Ureter (tissue), 1 donor: ENCODE results near the gene ADAM23. TPM values are rescaled to one million over a fixed set of nuclear protein-coding genes. Genes with fewer than 3 reads are reported as not detected.

Experiments
- DNase-seq: peaks from one replicate; pipeline ENCODE4 v3.0.0-alpha.2; 2020; ENCODE audit warnings: low spot score
- total RNA-seq: library from RNA; stranded (reverse); gene quantifications from one replicate; pipeline ENCODE4 v1.2.4, GENCODE V29; 2023
- donor health status: DM: yes; HTN: yes; CAD: no.

ADAM23 gene
- total RNA-seq, 1 donor from 2014 or later: 0.78 TPM

GRCh38 chr2:206502729-206503128 is 59.4 kb downstream of the ADAM23 start:
- DNase-seq: no peak

DNA sequence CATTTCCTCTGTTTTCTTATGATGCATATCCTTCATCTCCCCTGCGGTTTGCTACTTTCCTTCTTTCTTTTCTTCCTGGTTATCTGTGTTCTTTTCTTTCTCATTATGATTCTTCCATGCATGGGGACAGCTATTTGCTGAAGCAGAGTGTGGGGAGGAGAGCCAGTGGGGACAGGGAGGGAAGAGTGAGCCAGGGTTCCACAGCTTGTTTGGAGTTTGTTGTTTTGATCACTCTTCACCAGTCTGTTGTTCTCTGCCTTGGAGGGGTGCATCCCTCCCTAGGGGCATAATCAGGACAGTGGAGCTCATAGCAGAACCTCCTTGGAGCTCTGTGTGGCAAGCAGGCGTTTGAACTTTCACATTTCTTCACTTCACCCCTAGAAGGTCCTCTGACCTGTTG is 68.0 kb downstream of the ADAM23 start:
- DNase-seq: no peak

DNA sequence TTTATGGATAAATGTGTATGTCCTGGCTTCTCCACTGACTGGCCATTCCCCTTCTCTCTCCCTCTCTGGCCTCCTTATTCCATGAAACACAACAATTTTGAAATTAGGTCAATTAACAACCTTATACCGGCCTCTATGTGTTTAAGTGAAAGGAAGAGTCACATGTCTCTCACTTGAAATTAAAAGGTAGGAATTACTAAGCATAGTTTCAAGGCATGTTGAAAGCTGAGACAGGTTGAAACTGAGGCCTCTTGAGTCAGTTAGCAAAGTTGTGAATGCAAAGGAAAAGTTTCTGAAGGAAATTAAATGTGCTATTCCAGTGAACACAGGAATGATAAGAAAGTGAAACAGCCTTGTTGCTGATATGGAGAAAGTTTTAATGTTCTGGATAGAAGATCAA is 69.7 kb downstream of the ADAM23 start:
- no peak for DNase-seq

GRCh38 chr2:206515580-206515979 is 72.2 kb downstream of the ADAM23 start:
- DNase-seq: no peak

DNA sequence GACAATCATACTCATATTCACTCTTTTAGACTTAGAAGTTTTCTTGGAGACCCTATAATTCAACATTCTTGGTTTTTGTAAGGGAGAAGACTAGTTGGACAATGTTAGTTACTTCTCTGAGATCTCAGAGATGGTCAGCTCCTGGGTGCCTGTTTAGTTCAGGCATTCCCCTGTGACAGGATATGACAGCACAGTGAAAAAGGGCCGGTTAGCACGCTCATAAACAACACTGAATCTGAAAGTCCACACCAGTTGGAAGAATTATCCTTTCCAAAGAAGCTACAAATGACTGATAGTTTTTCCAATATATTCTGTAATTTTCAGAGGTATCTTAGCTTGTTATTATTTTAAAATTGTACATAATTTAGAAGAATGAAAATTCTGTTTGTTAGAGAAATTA is 75.7 kb downstream of the ADAM23 start:
- DNase-seq: no peak

DNA sequence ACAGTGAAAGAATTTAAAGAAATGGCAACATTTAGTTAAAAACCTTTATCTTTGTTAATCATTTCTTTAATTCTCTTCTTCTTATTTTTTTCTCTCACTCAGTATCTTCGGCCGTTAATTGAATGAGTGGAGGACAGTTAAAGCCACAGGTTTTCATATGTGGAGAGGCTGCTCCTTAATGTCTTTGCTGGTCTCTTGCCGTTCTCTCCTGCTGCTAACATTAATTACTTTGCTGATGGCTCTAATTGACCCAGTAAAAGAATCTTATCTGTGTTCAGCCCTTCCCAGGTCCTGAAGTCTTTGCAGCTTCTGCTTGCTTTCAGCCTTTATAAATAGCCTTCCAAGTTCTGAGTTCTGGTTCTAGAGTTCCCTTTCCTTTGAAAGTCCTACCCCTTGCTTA is 77.1 kb downstream of the ADAM23 start:
- DNase-seq: no peak

DNA sequence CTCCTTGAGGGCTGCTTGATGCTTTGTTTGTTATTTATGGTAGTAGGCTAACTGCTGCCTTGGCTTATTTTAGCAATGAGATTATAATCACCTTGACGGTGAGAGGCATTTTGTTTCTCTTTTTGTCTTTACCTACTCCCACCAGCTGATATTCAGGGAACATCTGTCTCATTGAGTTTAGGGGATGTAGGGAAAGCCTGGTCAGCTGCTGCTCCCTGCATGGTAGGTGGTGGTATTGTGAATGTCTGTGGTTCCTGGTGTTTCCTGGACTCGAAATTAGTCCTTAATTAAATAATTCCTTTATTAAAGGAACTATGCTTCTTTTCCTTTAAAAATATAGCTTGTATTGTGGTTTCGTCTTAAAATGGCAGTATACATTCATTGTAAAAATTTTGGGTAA is 77.8 kb downstream of the ADAM23 start:
- no peak for DNase-seq

GRCh38 chr2:206521612-206522011 is 78.3 kb downstream of the ADAM23 start:
- DNase-seq: no peak

GRCh38 chr2:206526416-206526815 is 83.1 kb downstream of the ADAM23 start:
- no peak for DNase-seq

DNA sequence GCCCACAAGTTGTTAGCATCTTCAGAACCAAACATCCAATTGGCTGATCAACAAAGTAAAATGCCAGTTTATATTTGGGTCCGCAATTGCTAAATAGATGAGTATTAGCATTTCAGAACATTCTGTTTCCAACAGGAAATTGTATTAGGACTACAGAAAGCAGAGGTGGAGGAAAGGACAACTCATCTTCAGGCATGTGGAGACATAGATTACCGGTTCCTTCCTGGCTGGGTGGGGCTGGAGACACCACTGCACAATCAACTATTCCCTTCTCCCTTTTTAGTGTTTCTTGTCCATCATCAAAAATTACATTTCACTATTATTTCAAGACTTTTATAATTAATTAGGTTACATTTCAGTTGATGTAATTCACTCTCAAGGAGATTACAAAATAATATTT is 83.8 kb downstream of the ADAM23 start:
- DNase-seq: no peak

GRCh38 chr2:206530727-206531126 is 87.4 kb downstream of the ADAM23 start:
- DNase-seq: no peak

GRCh38 chr2:206531996-206532543 is 88.7 kb downstream of the ADAM23 start:
- no peak for DNase-seq

- no peak for DNase-seq
Observed at GRCh38 chr2:206533977-206534376, 90.6 kb downstream of the ADAM23 start.

DNA sequence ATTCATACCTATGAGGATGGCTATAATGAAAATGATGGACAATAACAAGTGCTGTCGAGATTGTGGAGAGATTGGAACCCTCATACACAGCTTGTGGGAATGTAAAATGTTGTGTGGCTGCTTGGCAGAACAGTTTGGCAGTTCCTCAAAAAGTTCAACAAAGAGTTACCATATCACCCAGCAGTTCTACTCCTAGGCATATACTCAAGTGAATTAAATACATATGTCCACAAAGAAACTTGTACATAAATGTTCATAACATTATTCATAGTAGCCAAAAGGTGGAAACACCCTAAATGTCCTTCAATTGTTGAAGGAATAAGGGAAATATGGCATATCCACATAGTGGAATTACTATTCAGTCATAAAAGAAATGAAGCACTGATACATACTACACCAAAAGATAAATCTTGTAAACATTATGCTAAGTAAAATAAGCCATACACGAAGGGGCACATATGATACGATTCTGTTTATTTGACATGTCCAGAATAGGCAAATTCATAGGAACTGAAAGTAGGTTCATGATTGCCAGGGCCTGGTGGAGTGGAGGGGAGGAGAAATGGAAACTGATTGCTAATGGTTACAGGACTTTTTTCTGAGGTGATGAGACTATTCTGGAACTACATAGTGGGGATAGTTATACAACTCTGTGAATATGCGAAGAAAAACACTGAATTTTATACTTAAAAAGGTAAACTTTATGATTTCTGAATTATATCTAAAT is 92.1 kb downstream of the ADAM23 start:
- no peak for DNase-seq

DNA sequence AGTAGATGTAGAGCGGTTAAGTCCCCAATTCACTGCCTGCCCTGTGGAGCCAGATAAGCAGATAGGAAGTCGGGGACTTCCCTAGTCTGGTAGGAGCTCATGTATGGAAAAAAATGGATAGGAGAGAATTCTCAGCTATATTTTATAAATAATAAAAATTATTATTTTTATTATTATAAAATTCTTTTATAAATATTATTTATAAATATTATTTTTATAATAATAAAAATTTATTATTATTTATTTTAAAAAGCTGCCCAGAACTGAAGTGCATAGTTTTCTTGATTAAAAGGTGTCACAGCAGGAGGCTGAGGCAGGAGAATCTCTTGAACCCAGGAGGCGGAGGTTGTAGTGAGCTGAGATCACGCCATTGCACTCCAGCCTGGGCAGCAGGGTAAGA is 97.4 kb downstream of the ADAM23 start:
- DNase-seq: no peak

DNA sequence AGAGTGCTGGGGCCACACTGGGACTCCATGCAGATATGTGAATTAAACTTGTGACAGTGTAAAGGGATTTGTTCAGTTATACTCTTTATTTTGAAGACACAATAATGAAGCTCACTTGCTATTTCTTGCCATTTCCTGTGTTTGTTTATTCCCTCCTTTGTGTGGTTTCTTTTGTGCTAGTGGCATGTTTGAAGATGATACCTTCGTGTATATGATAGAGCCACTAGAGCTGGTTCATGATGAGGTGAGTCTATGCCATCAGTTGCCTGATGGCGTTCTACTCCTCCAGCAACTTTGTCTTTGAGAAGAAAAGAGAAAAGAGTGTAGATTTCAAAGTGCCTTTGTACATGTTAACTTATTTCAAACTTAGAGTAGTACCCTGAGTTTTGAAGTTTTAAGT is 99.7 kb downstream of the ADAM23 start:
- DNase-seq: no peak

DNA sequence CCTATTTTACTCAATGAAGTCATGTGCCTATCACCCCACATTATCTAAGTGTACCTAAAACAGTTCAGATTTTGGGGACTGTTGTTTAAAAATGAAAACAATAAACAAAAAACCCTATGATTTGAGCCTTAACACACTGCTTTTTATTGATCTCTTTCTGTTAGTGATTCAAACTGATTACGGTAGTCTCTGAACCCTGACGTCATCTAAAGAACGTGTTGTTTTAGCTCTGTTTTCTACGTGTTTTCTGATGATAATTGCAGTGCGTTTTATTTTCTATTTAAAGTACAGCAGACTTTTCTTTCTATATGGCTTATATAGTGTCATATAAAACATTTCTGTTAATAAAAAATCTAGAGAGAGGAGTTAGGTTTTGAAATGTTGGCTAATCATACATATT is 105.1 kb downstream of the ADAM23 start:
- DNase-seq: no peak

DNA sequence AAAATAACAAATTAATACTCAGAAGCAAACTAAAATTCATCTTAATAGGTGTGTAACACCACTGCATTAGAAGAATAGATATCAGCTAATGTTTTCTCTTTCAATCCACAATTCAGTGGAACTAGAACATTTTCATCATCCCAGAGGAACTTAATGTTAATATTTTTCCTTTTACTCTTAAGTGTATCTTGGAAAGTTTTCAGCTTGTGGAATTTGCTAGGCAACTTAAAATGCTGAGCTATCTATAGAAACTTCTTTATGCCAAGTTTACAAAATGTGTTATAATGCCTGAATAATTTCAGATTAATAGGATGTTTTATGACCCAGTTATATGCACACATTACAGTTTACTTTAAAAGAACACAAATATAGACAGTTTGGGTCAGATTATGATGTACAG is 112.4 kb downstream of the ADAM23 start:
- no peak for DNase-seq

GRCh38 chr2:206556357-206556949 is 113.1 kb downstream of the ADAM23 start:
- no peak for DNase-seq

GRCh38 chr2:206557321-206557720 is 114.0 kb downstream of the ADAM23 start:
- no peak for DNase-seq

DNA sequence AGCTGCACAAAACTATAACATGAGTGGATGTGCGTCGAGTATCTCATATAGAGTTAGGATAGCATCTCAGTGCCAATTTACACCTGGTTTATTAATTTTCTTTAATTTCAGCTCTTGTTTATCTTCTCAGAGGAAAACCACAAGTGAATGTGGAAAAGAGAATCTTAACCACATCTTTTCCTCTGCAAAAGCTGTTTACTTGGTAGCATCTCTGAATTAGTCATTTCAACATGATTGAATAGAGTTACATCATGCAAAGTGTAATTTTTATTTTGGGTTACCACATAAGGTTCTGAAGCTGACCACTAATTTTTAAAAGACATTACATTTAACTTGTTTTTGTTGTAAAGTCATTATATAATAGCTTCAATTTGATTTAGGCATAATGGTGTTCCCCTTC is 115.2 kb downstream of the ADAM23 start:
- DNase-seq: no peak

GRCh38 chr2:206561962-206562361 is 118.6 kb downstream of the ADAM23 start:
- no peak for DNase-seq

GRCh38 chr2:206562375-206562774 is 119.0 kb downstream of the ADAM23 start:
- DNase-seq: no peak

- DNase-seq: no peak
Observed at GRCh38 chr2:206563374-206563773, 120.0 kb downstream of the ADAM23 start.
